Naive B cell (primary cell): ENCODE data around the gene LLPH. TPM values are rescaled to one million over a fixed set of nuclear protein-coding genes. Genes with fewer than 3 reads are reported as not detected.

Experiments
- ATAC-seq, 2 donors: fragments of 150-1000 bp; cut with Tn5 transposase; 2 replicates each; pipeline ENCODE4 v1.10.0; 2021; ENCODE audit warnings: low read depth in 2 of 2, mild to moderate bottlenecking in 2 of 2, moderate library complexity in 2 of 2
- DNase-seq: peaks from one replicate; pipeline ENCODE4 v3.0.0; 2022
- H3K27ac Mint-ChIP-seq, 6 donors: one replicate each; pipeline ENCODE4 v1.8.0; 2020 to 2022; ENCODE audit warnings: mild to moderate bottlenecking in 6 of 6, mixed read lengths in 6 of 6, moderate library complexity in 5 of 6, inconsistent platforms in 2 of 6
- H3K27me3 Mint-ChIP-seq, 3 donors: one replicate each; pipeline ENCODE4 v1.8.0; 2021 to 2022; ENCODE audit warnings: mixed read lengths in 3 of 3, mild to moderate bottlenecking in 1 of 3
- H3K36me3 Mint-ChIP-seq, 2 donors: one replicate each; pipeline ENCODE4 v1.8.0; 2020 to 2022; ENCODE audit warnings: mixed read lengths in 2 of 2, inconsistent platforms in 1 of 2, mild to moderate bottlenecking in 1 of 2
- H3K4me1 Mint-ChIP-seq, 3 donors: one replicate each; pipeline ENCODE4 v1.8.0; 2020 to 2022; ENCODE audit warnings: mixed read lengths in 3 of 3, inconsistent platforms in 1 of 3, mild to moderate bottlenecking in 1 of 3, moderate library complexity in 1 of 3
- H3K4me3 Mint-ChIP-seq, 8 donors: one replicate each; pipeline ENCODE4 v1.8.0; 2020 to 2022; ENCODE audit warnings: mild to moderate bottlenecking in 8 of 8, mixed read lengths in 8 of 8, moderate library complexity in 8 of 8, inconsistent platforms in 2 of 8
- H3K9me3 Mint-ChIP-seq, 7 donors: one replicate each; pipeline ENCODE4 v1.8.0; 2020 to 2022; ENCODE audit warnings: mixed read lengths in 7 of 7, mild to moderate bottlenecking in 5 of 7, inconsistent platforms in 2 of 7, moderate library complexity in 1 of 7
- polyA plus RNA-seq, 6 donors: library from polyadenylated mRNA; unstranded; fragments of 300-500 nt; fragmentation: Illumina TruSeq; gene quantifications; one replicate each; pipeline ENCODE4 v1.2.3, GENCODE V29; 2021; ENCODE audit warnings: low read depth in 6 of 6

The LLPH gene
- polyA plus RNA-seq, 6 donors from 2014 or later, result 35.8 to 51.2 (median 40.6) TPM

- Mint-ChIP-seq H3K9me3 (no peaks in the 10 kb centered on the region), H3K4me1 (peaks cover 10 to 19% (median 13%) of the 10 kb centered on the region in 3 donors), H3K36me3 (no peaks in the 10 kb centered on the region), H3K27ac (peak overlapping the region in 3 of 6 donors; percentile 4 to 56 (median 39)), H3K4me3 (peak overlapping the region in 2 of 8 donors; percentile 1 to 11), H3K27me3 (peaks cover 0 to under 1% (median 0%) of the 10 kb centered on the region in 3 donors)
- DNase-seq (no peak), ATAC-seq (no peak)
These were observed 58.0 kb downstream of the LLPH start for GRCh38 chr12:66072566-66072965.

- Mint-ChIP-seq H3K9me3 (no peaks in the 10 kb centered on the region), H3K27me3 (no peaks in the 10 kb centered on the region), H3K4me1 (peaks cover 11 to 21% (median 15%) of the 10 kb centered on the region in 3 donors), H3K4me3 (peak overlapping the region in 3 of 8 donors; percentile 1 to 11 (median 7)), H3K27ac (peak overlapping the region in 3 of 6 donors; percentile 1 to 39 (median 4)), H3K36me3 (no peaks in the 10 kb centered on the region)
- DNase-seq (no peak), ATAC-seq (peak; percentile 57 to 66)
These were observed 58.4 kb downstream of the LLPH start for GRCh38 chr12:66072135-66072534.

GRCh38 chr12:66071549-66071948, 59.0 kb downstream of the LLPH start:
- Mint-ChIP-seq H3K27me3 (no peaks in the 10 kb centered on the region), H3K4me1 (peaks cover 16 to 27% (median 21%) of the 10 kb centered on the region in 3 donors), H3K36me3 (no peaks in the 10 kb centered on the region), H3K4me3 (peak overlapping the region in 2 of 8 donors; percentile 1 to 12), H3K27ac (peak overlapping the region in 3 of 6 donors; percentile 24 to 67 (median 26)), H3K9me3 (peaks cover 0 to 3% (median 0%) of the 10 kb centered on the region in 7 donors)
- peak; percentile 50 to 69 for ATAC-seq
- no peak for DNase-seq

GRCh38 chr12:66070378-66071120, 60.0 kb downstream of the LLPH start:
- Mint-ChIP-seq H3K36me3 (no peaks in the 10 kb centered on the region), H3K4me3 (peak overlapping the region in 1 of 8 donors; percentile 18), H3K4me1 (peaks cover 16 to 31% (median 30%) of the 10 kb centered on the region in 3 donors), H3K9me3 (peaks cover 0 to 3% (median 0%) of the 10 kb centered on the region in 7 donors), H3K27me3 (peaks cover 0 to 6% (median 4%) of the 10 kb centered on the region in 3 donors), H3K27ac (peak overlapping the region in 5 of 6 donors; percentile 0 to 83 (median 16))
- no peak for ATAC-seq
- no peak for DNase-seq

GRCh38 chr12:66066929-66067523, 63.5 kb downstream of the LLPH start:
- H3K27me3 Mint-ChIP-seq, result peaks cover 5 to 27% (median 12%) of the 10 kb centered on the region in 3 donors
- H3K9me3 Mint-ChIP-seq, result peaks cover 0 to 3% (median 0%) of the 10 kb centered on the region in 7 donors
- H3K4me1 Mint-ChIP-seq, result peaks cover 13 to 21% (median 21%) of the 10 kb centered on the region in 3 donors
- peak overlapping the region in 1 of 6 donors; percentile 40 for H3K27ac Mint-ChIP-seq
- H3K4me3 Mint-ChIP-seq, result no peak overlapping the region
- DNase-seq (no peak), ATAC-seq (peak; percentile 71)
- no peaks in the 10 kb centered on the region for H3K36me3 Mint-ChIP-seq

Other genes with a start within 250 kb of the LLPH start
- gene TMBIM4, start 39.2 kb upstream of the LLPH start, polyA plus RNA-seq, result 100 to 1,000 TPM; 368 to 703 (median 513) TPM
- gene IRAK3, start 58.5 kb upstream of the LLPH start, polyA plus RNA-seq, result 1 to 10 TPM in 5 of 6 donors, not detected in 1; 1.7 to 7.3 (median 2.1) TPM
- gene HELB, start 171.7 kb upstream of the LLPH start, polyA plus RNA-seq, result 1 to 10 TPM in 5 of 6 donors, under 1 TPM in 1; 0.06 to 6.4 (median 4.9) TPM